ENCODE measurements around the gene ZMIZ1. TPM values are rescaled to one million over a fixed set of nuclear protein-coding genes. Genes with fewer than 3 reads are reported as not detected.
"Not testable (repeated sequence)": the region's sequence is repeated elsewhere in the genome, so short reads cannot be mapped to it uniquely, and the experiment has no call there.

ZMIZ1 gene
- total and polyA plus RNA-seq, 2 experiments from 2014 or later = 9.2 to 30.9 TPM

DNA sequence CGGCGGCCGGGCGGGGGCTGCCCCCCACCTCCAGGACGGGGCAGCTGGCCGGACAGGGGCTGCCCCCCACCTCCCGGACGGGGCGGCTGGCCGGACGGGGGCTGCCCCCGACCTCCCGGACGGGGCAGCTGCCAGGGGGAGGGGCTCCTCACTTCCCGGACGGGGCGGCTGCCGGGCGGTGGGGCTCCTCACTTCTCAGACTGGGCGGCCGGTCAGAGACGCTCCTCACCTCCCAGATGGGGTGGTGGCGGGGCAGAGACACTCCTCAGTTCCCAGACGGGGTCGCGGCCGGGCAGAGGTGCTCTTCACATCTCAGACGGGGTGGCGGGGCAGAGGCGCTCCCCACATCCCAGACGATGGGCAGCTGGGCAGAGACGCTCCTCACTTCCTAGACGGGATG is 210.3 kb downstream of the ZMIZ1 start:
- H3K4me3 Mint-ChIP-seq = not testable (repeated sequence)

DNA sequence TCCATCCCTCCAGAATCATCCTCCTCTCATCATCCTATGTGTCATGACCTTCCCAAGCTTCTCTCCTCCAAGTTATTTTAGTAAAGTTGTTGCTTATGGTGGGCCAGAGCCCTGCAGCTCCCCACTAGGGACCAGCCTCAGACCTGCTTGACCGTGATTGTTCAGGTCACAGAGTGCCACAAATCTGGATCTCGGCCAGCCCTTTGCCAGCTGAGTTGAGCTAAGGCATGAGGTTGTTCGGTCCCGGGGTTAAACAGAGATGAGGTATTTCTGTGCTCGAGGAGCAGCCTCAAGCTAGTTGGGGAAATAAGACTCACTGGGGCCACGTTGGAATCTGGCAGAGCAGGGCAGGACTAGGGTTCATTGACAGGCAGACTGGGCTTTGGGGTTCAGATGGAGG is 212.2 kb downstream of the ZMIZ1 start:
- Histone ChIP-seq H3K4me2 (no peak overlapping the region), H3K9me2 (ENCODE audit: insufficient read depth) (no peaks in the 10 kb centered on the region), H3K4me1 (ENCODE audit: insufficient read depth) (no peaks in the 10 kb centered on the region), H4K20me1 (replicated peaks; ENCODE audit: insufficient read depth) (no peaks in the 10 kb centered on the region), H2AFZ (no peak overlapping the region), H3K4me3 (no peak overlapping the region), H3F3A (replicated peaks; ENCODE audit: low read depth) (no peaks in the 10 kb centered on the region), H3K27me3 (ENCODE audit: insufficient read depth) (no peaks in the 10 kb centered on the region), H3K36me3 (ENCODE audit: insufficient read depth) (no peaks in the 10 kb centered on the region), H3K79me2 (replicated peaks; ENCODE audit: insufficient read depth) (no peaks in the 10 kb centered on the region), H3K27ac (ENCODE audit: low read depth) (no peak overlapping the region)
- no peak overlapping the region for H3K27ac Mint-ChIP-seq
- peaks cover 4% of the 10 kb centered on the region; the same call in 2 of the 3 replicates for H3K4me1 Mint-ChIP-seq
- TF ChIP-seq EZH2 (IDR thresholded peaks at IDR 0.05; ENCODE audit: low read depth, unreplicated experiment) (no peak), ZNF114 (CRISPR knock-in tag; IDR thresholded peaks at IDR 0.05) (no peak), ZNF331 (CRISPR knock-in tag; IDR thresholded peaks at IDR 0.05; ENCODE audit: low read depth) (no peak), STAT1 (IDR thresholded peaks at IDR 0.05; ENCODE audit: unreplicated experiment) (no peak), POLR2AphosphoS5 (IDR thresholded peaks at IDR 0.05; ENCODE audit: low read depth) (no peak)
- TF ChIP-seq, protein P1, sequence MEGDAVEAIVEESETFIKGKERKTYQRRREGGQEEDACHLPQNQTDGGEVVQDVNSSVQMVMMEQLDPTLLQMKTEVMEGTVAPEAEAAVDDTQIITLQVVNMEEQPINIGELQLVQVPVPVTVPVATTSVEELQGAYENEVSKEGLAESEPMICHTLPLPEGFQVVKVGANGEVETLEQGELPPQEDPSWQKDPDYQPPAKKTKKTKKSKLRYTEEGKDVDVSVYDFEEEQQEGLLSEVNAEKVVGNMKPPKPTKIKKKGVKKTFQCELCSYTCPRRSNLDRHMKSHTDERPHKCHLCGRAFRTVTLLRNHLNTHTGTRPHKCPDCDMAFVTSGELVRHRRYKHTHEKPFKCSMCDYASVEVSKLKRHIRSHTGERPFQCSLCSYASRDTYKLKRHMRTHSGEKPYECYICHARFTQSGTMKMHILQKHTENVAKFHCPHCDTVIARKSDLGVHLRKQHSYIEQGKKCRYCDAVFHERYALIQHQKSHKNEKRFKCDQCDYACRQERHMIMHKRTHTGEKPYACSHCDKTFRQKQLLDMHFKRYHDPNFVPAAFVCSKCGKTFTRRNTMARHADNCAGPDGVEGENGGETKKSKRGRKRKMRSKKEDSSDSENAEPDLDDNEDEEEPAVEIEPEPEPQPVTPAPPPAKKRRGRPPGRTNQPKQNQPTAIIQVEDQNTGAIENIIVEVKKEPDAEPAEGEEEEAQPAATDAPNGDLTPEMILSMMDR (conservative IDR thresholded peaks at IDR 0.05; ENCODE audit: low read depth in 2 of 2) = no peak
- TF ChIP-seq, protein P2, sequence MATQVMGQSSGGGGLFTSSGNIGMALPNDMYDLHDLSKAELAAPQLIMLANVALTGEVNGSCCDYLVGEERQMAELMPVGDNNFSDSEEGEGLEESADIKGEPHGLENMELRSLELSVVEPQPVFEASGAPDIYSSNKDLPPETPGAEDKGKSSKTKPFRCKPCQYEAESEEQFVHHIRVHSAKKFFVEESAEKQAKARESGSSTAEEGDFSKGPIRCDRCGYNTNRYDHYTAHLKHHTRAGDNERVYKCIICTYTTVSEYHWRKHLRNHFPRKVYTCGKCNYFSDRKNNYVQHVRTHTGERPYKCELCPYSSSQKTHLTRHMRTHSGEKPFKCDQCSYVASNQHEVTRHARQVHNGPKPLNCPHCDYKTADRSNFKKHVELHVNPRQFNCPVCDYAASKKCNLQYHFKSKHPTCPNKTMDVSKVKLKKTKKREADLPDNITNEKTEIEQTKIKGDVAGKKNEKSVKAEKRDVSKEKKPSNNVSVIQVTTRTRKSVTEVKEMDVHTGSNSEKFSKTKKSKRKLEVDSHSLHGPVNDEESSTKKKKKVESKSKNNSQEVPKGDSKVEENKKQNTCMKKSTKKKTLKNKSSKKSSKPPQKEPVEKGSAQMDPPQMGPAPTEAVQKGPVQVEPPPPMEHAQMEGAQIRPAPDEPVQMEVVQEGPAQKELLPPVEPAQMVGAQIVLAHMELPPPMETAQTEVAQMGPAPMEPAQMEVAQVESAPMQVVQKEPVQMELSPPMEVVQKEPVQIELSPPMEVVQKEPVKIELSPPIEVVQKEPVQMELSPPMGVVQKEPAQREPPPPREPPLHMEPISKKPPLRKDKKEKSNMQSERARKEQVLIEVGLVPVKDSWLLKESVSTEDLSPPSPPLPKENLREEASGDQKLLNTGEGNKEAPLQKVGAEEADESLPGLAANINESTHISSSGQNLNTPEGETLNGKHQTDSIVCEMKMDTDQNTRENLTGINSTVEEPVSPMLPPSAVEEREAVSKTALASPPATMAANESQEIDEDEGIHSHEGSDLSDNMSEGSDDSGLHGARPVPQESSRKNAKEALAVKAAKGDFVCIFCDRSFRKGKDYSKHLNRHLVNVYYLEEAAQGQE (IDR thresholded peaks at IDR 0.05; ENCODE audit: unreplicated experiment) = no peak
- H3K27me3 Mint-ChIP-seq (ENCODE audit: insufficient read depth, low read depth, poor library complexity) = peaks cover 10% of the 10 kb centered on the region
- peaks cover 5% of the 10 kb centered on the region; the same call in 1 of the 3 replicates for H3K9me3 Mint-ChIP-seq
- ATAC-seq (no peak), DNase-seq (ENCODE audit: low spot score) (no peak)
- no peak overlapping the region for H3K4me3 Mint-ChIP-seq
- H3K36me3 Mint-ChIP-seq (ENCODE audit: low read depth) = peaks cover 37% of the 10 kb centered on the region

More for the DNA sequence above, 210.3 kb downstream of the ZMIZ1 start:
- not testable (repeated sequence) for H3K4me1 Mint-ChIP-seq; H3K9me3 Mint-ChIP-seq; H4K20me1 ChIP-seq (replicated peaks; ENCODE audit: insufficient read depth); H3K9me2 ChIP-seq (ENCODE audit: insufficient read depth); H3F3A ChIP-seq (replicated peaks; ENCODE audit: low read depth); H3K27ac Mint-ChIP-seq; H3K4me1 ChIP-seq (ENCODE audit: insufficient read depth); DNase-seq (ENCODE audit: low spot score); H3K79me2 ChIP-seq (replicated peaks; ENCODE audit: insufficient read depth); H3K27ac ChIP-seq (ENCODE audit: low read depth); ATAC-seq; H3K4me3 ChIP-seq; H2AFZ ChIP-seq; H3K36me3 ChIP-seq (ENCODE audit: insufficient read depth); H3K4me2 ChIP-seq; H3K27me3 ChIP-seq (ENCODE audit: insufficient read depth)
- peaks cover 14% of the 10 kb centered on the region for H3K27me3 Mint-ChIP-seq (ENCODE audit: insufficient read depth, low read depth, poor library complexity)
- peaks cover 37% of the 10 kb centered on the region for H3K36me3 Mint-ChIP-seq (ENCODE audit: low read depth)

Data from GM23338 (cell line).